Stimulated activated naive CD8-positive, alpha-beta T cell treated with anti-CD3 and anti-CD28 coated beads, Interleukin-15, Interleukin-2, amounts not matched to agents 100 ng/mL and 50 ng/mL, for 24 hours (primary cell): ENCODE data around the gene KCNJ15.

ENCODE experiments used
- H3K27ac Mint-ChIP-seq: one replicate; pipeline ENCODE4 v1.8.0; 2021; ENCODE audit warnings: mild to moderate bottlenecking, mixed read lengths
- H3K27me3 Mint-ChIP-seq: one replicate; pipeline ENCODE4 v1.8.0; 2021; ENCODE audit warnings: mixed read lengths
- H3K36me3 Mint-ChIP-seq: one replicate; pipeline ENCODE4 v1.8.0; 2021; ENCODE audit warnings: low read depth, mixed read lengths
- H3K4me1 Mint-ChIP-seq: one replicate; pipeline ENCODE4 v1.8.0; 2021; ENCODE audit warnings: low read depth, mixed read lengths
- H3K4me3 Mint-ChIP-seq: one replicate; pipeline ENCODE4 v1.8.0; 2021; ENCODE audit warnings: mild to moderate bottlenecking, mixed read lengths
- H3K9me3 Mint-ChIP-seq: one replicate; pipeline ENCODE4 v1.8.0; 2021; ENCODE audit warnings: mixed read lengths

KCNJ15 gene

GRCh38 chr21:38312822-38313221 is 56.0 kb downstream of the KCNJ15 start:
- Mint-ChIP-seq H3K36me3 (no peaks in the 10 kb centered on the region), H3K27ac (no peak overlapping the region), H3K4me1 (no peaks in the 10 kb centered on the region), H3K27me3 (peaks cover 5% of the 10 kb centered on the region), H3K4me3 (no peak overlapping the region), H3K9me3 (no peaks in the 10 kb centered on the region)

GRCh38 chr21:38314558-38314957 is 57.8 kb downstream of the KCNJ15 start:
- Mint-ChIP-seq H3K9me3 (no peaks in the 10 kb centered on the region), H3K4me1 (no peaks in the 10 kb centered on the region), H3K36me3 (no peaks in the 10 kb centered on the region), H3K4me3 (no peak overlapping the region), H3K27me3 (peaks cover 5% of the 10 kb centered on the region), H3K27ac (no peak overlapping the region)

- Mint-ChIP-seq H3K9me3 (no peaks in the 10 kb centered on the region), H3K27me3 (peaks cover 5% of the 10 kb centered on the region), H3K36me3 (no peaks in the 10 kb centered on the region), H3K27ac (no peak overlapping the region), H3K4me3 (no peak overlapping the region), H3K4me1 (no peaks in the 10 kb centered on the region)
Measured at GRCh38 chr21:38315122-38315521, 58.3 kb downstream of the KCNJ15 start.

- no peaks in the 10 kb centered on the region for H3K36me3 Mint-ChIP-seq
- no peak overlapping the region for H3K4me3 Mint-ChIP-seq
- H3K4me1 Mint-ChIP-seq, result peaks cover 14% of the 10 kb centered on the region
- no peaks in the 10 kb centered on the region for H3K27me3 Mint-ChIP-seq
- no peaks in the 10 kb centered on the region for H3K9me3 Mint-ChIP-seq
- no peak overlapping the region for H3K27ac Mint-ChIP-seq
Measured at GRCh38 chr21:38319781-38320180, 63.0 kb downstream of the KCNJ15 start.

GRCh38 chr21:38321568-38321967 is 64.8 kb downstream of the KCNJ15 start:
- Mint-ChIP-seq H3K4me3 (no peak overlapping the region), H3K36me3 (no peaks in the 10 kb centered on the region), H3K9me3 (no peaks in the 10 kb centered on the region), H3K4me1 (peaks cover 14% of the 10 kb centered on the region), H3K27ac (no peak overlapping the region), H3K27me3 (no peaks in the 10 kb centered on the region)

GRCh38 chr21:38322311-38322950 is 65.6 kb downstream of the KCNJ15 start:
- Mint-ChIP-seq H3K27me3 (no peaks in the 10 kb centered on the region), H3K9me3 (no peaks in the 10 kb centered on the region), H3K4me1 (peaks cover 14% of the 10 kb centered on the region), H3K27ac (no peak overlapping the region), H3K4me3 (no peak overlapping the region), H3K36me3 (no peaks in the 10 kb centered on the region)

- Mint-ChIP-seq H3K4me3 (no peak overlapping the region), H3K4me1 (peaks cover 17% of the 10 kb centered on the region), H3K27me3 (no peaks in the 10 kb centered on the region), H3K36me3 (no peaks in the 10 kb centered on the region), H3K27ac (no peak overlapping the region), H3K9me3 (no peaks in the 10 kb centered on the region)
Measured at GRCh38 chr21:38323721-38324531, 67.1 kb downstream of the KCNJ15 start.

GRCh38 chr21:38325216-38325615 is 68.4 kb downstream of the KCNJ15 start:
- H3K4me1 Mint-ChIP-seq, result peaks cover 17% of the 10 kb centered on the region
- H3K4me3 Mint-ChIP-seq, result no peak overlapping the region
- H3K27me3 Mint-ChIP-seq, result no peaks in the 10 kb centered on the region
- H3K27ac Mint-ChIP-seq, result no peak overlapping the region
- H3K9me3 Mint-ChIP-seq, result no peaks in the 10 kb centered on the region
- H3K36me3 Mint-ChIP-seq, result no peaks in the 10 kb centered on the region

GRCh38 chr21:38325731-38326420 is 69.1 kb downstream of the KCNJ15 start:
- H3K4me1 Mint-ChIP-seq, result peaks cover 17% of the 10 kb centered on the region
- no peaks in the 10 kb centered on the region for H3K36me3 Mint-ChIP-seq
- H3K27ac Mint-ChIP-seq, result no peak overlapping the region
- no peaks in the 10 kb centered on the region for H3K9me3 Mint-ChIP-seq
- no peaks in the 10 kb centered on the region for H3K27me3 Mint-ChIP-seq
- no peak overlapping the region for H3K4me3 Mint-ChIP-seq

GRCh38 chr21:38326429-38326828 is 69.6 kb downstream of the KCNJ15 start:
- Mint-ChIP-seq H3K27ac (no peak overlapping the region), H3K9me3 (no peaks in the 10 kb centered on the region), H3K36me3 (no peaks in the 10 kb centered on the region), H3K4me1 (peaks cover 17% of the 10 kb centered on the region), H3K4me3 (no peak overlapping the region), H3K27me3 (no peaks in the 10 kb centered on the region)

GRCh38 chr21:38326899-38327298 is 70.1 kb downstream of the KCNJ15 start:
- Mint-ChIP-seq H3K4me1 (peaks cover 17% of the 10 kb centered on the region), H3K4me3 (no peak overlapping the region), H3K27me3 (no peaks in the 10 kb centered on the region), H3K36me3 (no peaks in the 10 kb centered on the region), H3K9me3 (no peaks in the 10 kb centered on the region), H3K27ac (no peak overlapping the region)

GRCh38 chr21:38327984-38328383 is 71.2 kb downstream of the KCNJ15 start:
- peaks cover 17% of the 10 kb centered on the region for H3K4me1 Mint-ChIP-seq
- H3K27me3 Mint-ChIP-seq, result no peaks in the 10 kb centered on the region
- no peak overlapping the region for H3K4me3 Mint-ChIP-seq
- no peak overlapping the region for H3K27ac Mint-ChIP-seq
- no peaks in the 10 kb centered on the region for H3K9me3 Mint-ChIP-seq
- H3K36me3 Mint-ChIP-seq, result no peaks in the 10 kb centered on the region

GRCh38 chr21:38329162-38329561 is 72.4 kb downstream of the KCNJ15 start:
- Mint-ChIP-seq H3K27ac (no peak overlapping the region), H3K9me3 (no peaks in the 10 kb centered on the region), H3K4me3 (no peak overlapping the region), H3K27me3 (no peaks in the 10 kb centered on the region), H3K36me3 (no peaks in the 10 kb centered on the region), H3K4me1 (peaks cover 8% of the 10 kb centered on the region)

GRCh38 chr21:38330666-38331065 is 73.9 kb downstream of the KCNJ15 start:
- no peaks in the 10 kb centered on the region for H3K9me3 Mint-ChIP-seq
- H3K4me3 Mint-ChIP-seq, result no peak overlapping the region
- H3K27ac Mint-ChIP-seq, result no peak overlapping the region
- H3K27me3 Mint-ChIP-seq, result no peaks in the 10 kb centered on the region
- H3K4me1 Mint-ChIP-seq, result peaks cover 3% of the 10 kb centered on the region
- H3K36me3 Mint-ChIP-seq, result no peaks in the 10 kb centered on the region
